ENCODE data around the gene ZNF791. TPM values are rescaled to one million over a fixed set of nuclear protein-coding genes. Genes with fewer than 3 reads are reported as not detected.

Gene ZNF791
- total RNA-seq, 1 donor: 15.8 TPM

DNA sequence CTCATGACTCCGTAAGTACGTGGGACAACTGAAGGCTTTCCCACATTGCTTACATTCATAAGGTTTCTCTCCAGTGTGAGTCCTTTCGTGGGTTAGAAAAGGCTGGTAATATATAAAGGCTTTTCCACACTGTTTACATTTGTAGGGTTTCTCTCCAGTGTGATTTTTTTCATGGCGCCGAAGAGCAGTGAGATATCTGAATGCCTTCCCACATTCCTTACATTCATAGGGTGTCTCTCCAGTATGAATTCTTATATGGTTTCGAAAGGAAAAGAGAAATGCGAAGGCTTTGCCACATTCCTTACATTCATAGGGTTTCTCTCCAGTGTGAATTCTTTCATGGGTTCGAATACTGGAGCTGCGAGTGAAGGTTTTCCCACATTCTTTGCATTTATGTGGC lies 29.6 kb upstream of the ZNF791 start:
- TF ChIP-seq, protein P1, sequence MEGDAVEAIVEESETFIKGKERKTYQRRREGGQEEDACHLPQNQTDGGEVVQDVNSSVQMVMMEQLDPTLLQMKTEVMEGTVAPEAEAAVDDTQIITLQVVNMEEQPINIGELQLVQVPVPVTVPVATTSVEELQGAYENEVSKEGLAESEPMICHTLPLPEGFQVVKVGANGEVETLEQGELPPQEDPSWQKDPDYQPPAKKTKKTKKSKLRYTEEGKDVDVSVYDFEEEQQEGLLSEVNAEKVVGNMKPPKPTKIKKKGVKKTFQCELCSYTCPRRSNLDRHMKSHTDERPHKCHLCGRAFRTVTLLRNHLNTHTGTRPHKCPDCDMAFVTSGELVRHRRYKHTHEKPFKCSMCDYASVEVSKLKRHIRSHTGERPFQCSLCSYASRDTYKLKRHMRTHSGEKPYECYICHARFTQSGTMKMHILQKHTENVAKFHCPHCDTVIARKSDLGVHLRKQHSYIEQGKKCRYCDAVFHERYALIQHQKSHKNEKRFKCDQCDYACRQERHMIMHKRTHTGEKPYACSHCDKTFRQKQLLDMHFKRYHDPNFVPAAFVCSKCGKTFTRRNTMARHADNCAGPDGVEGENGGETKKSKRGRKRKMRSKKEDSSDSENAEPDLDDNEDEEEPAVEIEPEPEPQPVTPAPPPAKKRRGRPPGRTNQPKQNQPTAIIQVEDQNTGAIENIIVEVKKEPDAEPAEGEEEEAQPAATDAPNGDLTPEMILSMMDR (IDR thresholded peaks at IDR 0.05; ENCODE audit: insufficient read depth, low read length): no peak
- H3K4me3 ChIP-seq (ENCODE audit: low read depth, low read length): no peak overlapping the region
- DNase-seq (ENCODE audit: low read depth): no peak

GRCh38 chr19:12596485-12596884 lies 14.2 kb upstream of the ZNF791 start:
- TF ChIP-seq, protein P1 (IDR thresholded peaks at IDR 0.05; ENCODE audit: insufficient read depth, low read length): no peak
- H3K4me3 ChIP-seq (ENCODE audit: low read depth, low read length): no peak overlapping the region
- no peak for DNase-seq (ENCODE audit: low read depth)

DNA sequence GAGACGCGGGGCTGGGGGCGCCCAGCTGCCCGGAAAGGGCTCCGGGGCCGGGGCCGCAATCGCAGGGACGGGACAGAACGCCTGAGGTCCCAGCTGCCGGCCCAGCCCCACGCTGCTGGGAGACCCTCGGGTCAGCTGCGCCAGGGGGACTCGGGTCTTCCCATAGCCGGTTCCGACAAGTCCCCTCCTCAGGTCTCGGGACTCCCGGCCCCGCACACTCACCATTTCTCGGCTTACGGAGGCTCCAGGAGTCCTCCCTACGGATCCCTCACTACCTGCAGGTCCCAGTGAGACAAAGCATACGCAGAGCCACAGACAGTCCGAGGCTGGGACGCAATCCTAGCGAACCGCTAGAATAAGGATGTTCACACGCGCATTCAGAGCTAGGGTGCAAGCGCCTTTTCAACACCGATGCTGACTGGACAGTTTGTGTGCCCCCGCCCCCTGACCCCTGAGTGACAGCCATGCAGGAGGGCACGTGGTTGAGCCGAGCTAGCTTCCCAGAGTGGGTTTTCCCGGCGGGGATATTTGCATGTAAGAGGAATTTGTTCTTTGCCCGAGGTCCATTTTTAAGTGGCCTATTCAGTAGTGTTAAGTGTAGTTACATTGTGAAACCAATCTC lies 13.7 kb upstream of the ZNF791 start:
- TF ChIP-seq, protein P1 (IDR thresholded peaks at IDR 0.05; ENCODE audit: insufficient read depth, low read length): no peak
- H3K4me3 ChIP-seq (ENCODE audit: low read depth, low read length): no peak overlapping the region
- no peak for DNase-seq (ENCODE audit: low read depth)

- H3K4me3 ChIP-seq (ENCODE audit: low read depth, low read length): no peak overlapping the region
- TF ChIP-seq, protein P1 (IDR thresholded peaks at IDR 0.05; ENCODE audit: insufficient read depth, low read length): no peak
These were observed 13.1 kb upstream of the ZNF791 start for GRCh38 chr19:12597594-12597993.

DNA sequence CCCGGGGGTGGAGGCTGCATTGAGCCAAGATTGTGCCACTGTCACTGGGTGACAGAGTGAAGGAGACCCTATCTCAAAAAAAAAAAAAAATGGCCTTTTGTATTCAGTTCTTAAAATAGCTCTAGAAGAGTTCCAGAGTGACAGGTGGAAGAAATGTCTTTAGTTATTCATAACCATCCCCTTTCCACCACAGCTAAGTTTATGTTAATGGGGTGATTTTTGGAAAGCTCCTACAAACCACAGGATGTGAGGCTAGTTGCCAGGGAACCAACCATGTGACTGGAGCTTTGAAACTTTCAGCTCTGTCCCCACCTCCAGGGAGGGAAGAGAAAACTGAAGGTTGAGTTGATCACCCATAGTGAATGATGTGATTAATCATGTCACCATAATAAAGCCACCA lies 7.0 kb upstream of the ZNF791 start:
- TF ChIP-seq, protein P1 (IDR thresholded peaks at IDR 0.05; ENCODE audit: insufficient read depth, low read length): no peak
- DNase-seq (ENCODE audit: low read depth): no peak
- no peak overlapping the region for H3K4me3 ChIP-seq (ENCODE audit: low read depth, low read length)

More at GRCh38 chr19:12597594-12597993, 13.1 kb upstream of the ZNF791 start:
- DNase-seq (ENCODE audit: low read depth): no peak

DNA sequence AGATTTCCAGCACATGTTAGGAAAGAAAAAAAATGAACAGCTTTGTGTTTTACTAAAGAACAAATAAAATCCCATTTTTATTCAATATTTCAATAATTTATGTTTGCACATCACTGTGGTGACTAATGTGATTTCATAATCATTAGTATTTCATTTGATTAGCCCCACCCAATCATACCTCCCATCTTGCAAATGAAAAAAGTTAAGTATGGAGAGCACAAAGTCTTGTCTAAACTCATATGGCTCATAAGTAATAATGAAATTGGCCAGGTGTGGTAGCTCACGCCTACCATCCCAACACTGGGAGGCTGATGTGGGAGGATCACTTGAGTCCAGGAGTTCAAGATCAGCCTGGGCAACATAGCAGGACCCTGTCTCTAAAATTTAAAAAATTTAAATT lies 3.9 kb upstream of the ZNF791 start:
- H3K4me3 ChIP-seq (ENCODE audit: low read depth, low read length): no peak overlapping the region
- TF ChIP-seq, protein P1 (IDR thresholded peaks at IDR 0.05; ENCODE audit: insufficient read depth, low read length): no peak
- no peak for DNase-seq (ENCODE audit: low read depth)

GRCh38 chr19:12607631-12608030 lies 3.1 kb upstream of the ZNF791 start:
- no peak overlapping the region for H3K4me3 ChIP-seq (ENCODE audit: low read depth, low read length)
- DNase-seq (ENCODE audit: low read depth): no peak
- TF ChIP-seq, protein P1 (IDR thresholded peaks at IDR 0.05; ENCODE audit: insufficient read depth, low read length): no peak
